SH-SY5Y (cell line): ENCODE data around the gene SIGMAR1.

Experiments used
- GATA2 ChIP-seq: IDR thresholded peaks from 2 replicates; pipeline ENCODE4 v1.6.1; 2011; ENCODE audit warnings: mild to moderate bottlenecking, low read depth, low read length
- GATA3 ChIP-seq: IDR thresholded peaks from 2 replicates; pipeline ENCODE4 v1.6.1; 2011; ENCODE audit warnings: low read depth, mild to moderate bottlenecking, low read length, moderate library complexity

- TF ChIP-seq GATA3 (no peak), GATA2 (no peak)
Measured at GRCh38 chr9:34612788-34613390, 24.7 kb downstream of the SIGMAR1 start.
